Endothelial cell of umbilical vein (primary cell): ENCODE measurements around the gene FBLIM1. TPM values are rescaled to one million over a fixed set of nuclear protein-coding genes. Genes with fewer than 3 reads are reported as not detected.

Experiments
- BruUV-seq: library from RNA; stranded (reverse); fragments of 400-500 nt; replicated peaks from 2 replicates; lab custom pipeline; 2021; lab: Mats Ljungman, UMichigan
- CTCF ChIA-PET: fragments of 300-600, 350-600 bp; sonication (Branson Sonifier 250); formaldehyde crosslinking; loops from one replicate; lab custom pipeline; 2021; ENCODE audit warnings: antibody characterized with exemption, inconsistent platforms; lab: Charles Lee
- POLR2A ChIA-PET: fragments of 300-600, 350-600 bp; sonication (Branson Sonifier 250); formaldehyde crosslinking; loops from one replicate; lab custom pipeline; 2021; ENCODE audit warnings: antibody characterized with exemption, inconsistent platforms; lab: Charles Lee
- DNase-seq: peaks from one replicate; pipeline ENCODE4 v3.0.0-alpha.2; 2011; ENCODE audit warnings: low read depth, low spot score
- FAIRE-seq: peaks from 2 replicates; lab custom pipeline; 2011; peaks lifted over from hg19 to GRCh38; lab: Jason Lieb, UNC
- H2AFZ ChIP-seq: 2 replicates; pipeline ENCODE4 v1.6.0; 2012; ENCODE audit warnings: low read depth, low read length, control low read depth, inconsistent platforms
- H3K27ac ChIP-seq: 2 replicates; pipeline ENCODE4 v1.5.1; 2011; ENCODE audit warnings: low read depth, mild to moderate bottlenecking, control low read depth, low read length, moderate library complexity; ENCODE audit not compliant: insufficient read depth
- H3K27me3 ChIP-seq, 2 experiments: 2 replicates each; pipeline versions ENCODE4 v1.6.0 to v1.6.1; 2011; ENCODE audit warnings: low read length in 2 of 2, mixed read lengths in 1 of 2; ENCODE audit not compliant: control insufficient read depth in 2 of 2, insufficient read depth in 2 of 2
- H3K36me3 ChIP-seq, 2 experiments: 2 replicates in 1 of 2; 3 replicates in 1 of 2; pipeline ENCODE4 v1.5.1; 2011; ENCODE audit warnings: low read length in 2 of 2, mild to moderate bottlenecking in 1 of 2, moderate library complexity in 1 of 2; ENCODE audit not compliant: control insufficient read depth in 2 of 2, insufficient read depth in 2 of 2; ENCODE audit errors: extremely low read depth in 1 of 2
- H3K4me1 ChIP-seq: 3 replicates; pipeline ENCODE4 v1.5.1; 2011; ENCODE audit warnings: mild to moderate bottlenecking, low read length; ENCODE audit not compliant: control insufficient read depth, insufficient read depth; ENCODE audit errors: extremely low read depth
- H3K4me2 ChIP-seq: 2 replicates; pipeline ENCODE4 v1.6.1; 2011; ENCODE audit warnings: low read length, control low read depth, mixed read lengths; ENCODE audit not compliant: insufficient read depth
- H3K4me3 ChIP-seq, 3 experiments: fragments of 200-600 bp in 1 of 3; sonication (generic), shearing (Covaris generic) in 1 of 3; replicated peaks in 1 of 3; 2 replicates each; pipeline ENCODE4 v1.5.1; 2011 to 2016; ENCODE audit warnings: control low read depth in 3 of 3, low read length in 3 of 3, mild to moderate bottlenecking in 2 of 3, inconsistent platforms in 1 of 3, low read depth in 1 of 3, moderate library complexity in 1 of 3; ENCODE audit not compliant: insufficient read depth in 1 of 3
- H3K79me2 ChIP-seq: 2 replicates; pipeline ENCODE4 v1.6.0; 2012; ENCODE audit warnings: low read length, inconsistent platforms; ENCODE audit not compliant: control insufficient read depth, insufficient read depth
- H3K9ac ChIP-seq: replicated peaks from 2 replicates; pipeline ENCODE3; 2011; ENCODE audit warnings: low read length, control low read depth; ENCODE audit not compliant: insufficient read depth; ENCODE audit errors: extremely low read depth
- H3K9me1 ChIP-seq: replicated peaks from 3 replicates; pipeline ENCODE4 v1.6.0; 2011; ENCODE audit warnings: mild to moderate bottlenecking, low read length; ENCODE audit not compliant: control insufficient read depth, insufficient read depth; ENCODE audit errors: extremely low read depth
- H3K9me3 ChIP-seq: replicated peaks from 2 replicates; pipeline ENCODE4 v1.5.1; 2012; ENCODE audit warnings: low read length, inconsistent platforms; ENCODE audit not compliant: control insufficient read depth, insufficient read depth
- H4K20me1 ChIP-seq: replicated peaks from 2 replicates; pipeline ENCODE3; 2011; ENCODE audit warnings: mild to moderate bottlenecking, low read length; ENCODE audit not compliant: control insufficient read depth, insufficient read depth; ENCODE audit errors: extremely low read depth
- EZH2 ChIP-seq: IDR thresholded peaks from 2 replicates; pipeline ENCODE4 v1.6.1; 2012; ENCODE audit warnings: borderline replicate concordance, low read depth, mild to moderate bottlenecking, moderate library complexity, low read length, inconsistent platforms; ENCODE audit not compliant: severe bottlenecking
- FOS ChIP-seq: IDR thresholded peaks from 2 replicates; pipeline ENCODE4 v1.6.1; 2011; ENCODE audit warnings: mild to moderate bottlenecking, low read length, moderate library complexity, borderline replicate concordance; ENCODE audit not compliant: insufficient read depth
- GATA2 ChIP-seq: IDR thresholded peaks from 2 replicates; pipeline ENCODE4 v1.7.0; 2011; ENCODE audit warnings: low read depth, mild to moderate bottlenecking, moderate library complexity, mixed read lengths, low read length; ENCODE audit not compliant: insufficient read length, insufficient read depth
- JUN ChIP-seq: IDR thresholded peaks from 2 replicates; pipeline ENCODE4 v1.6.1; 2011; ENCODE audit warnings: borderline replicate concordance, low read depth; ENCODE audit not compliant: insufficient read length, insufficient read depth
- MYC ChIP-seq: IDR thresholded peaks from one replicate; pipeline ENCODE4 v1.6.1; 2011; ENCODE audit warnings: mild to moderate bottlenecking, low read depth, low read length
- POLR2A ChIP-seq: IDR thresholded peaks from 2 replicates; pipeline ENCODE4 v1.6.1; 2012; ENCODE audit warnings: low read depth, mild to moderate bottlenecking, control low read depth, low read length
- POLR2AphosphoS5 ChIP-seq: IDR thresholded peaks from 2 replicates; pipeline ENCODE4 v1.6.1; 2012; ENCODE audit warnings: low read depth, mild to moderate bottlenecking, control low read depth, low read length, moderate library complexity; ENCODE audit not compliant: insufficient read depth
- dilution Hi-C: fragments of 300-500 bp; cut with MboI; formaldehyde crosslinking; loops from one replicate; pipeline ENCODE4 v1.15.0; 2019; ENCODE audit warnings: low sequenced_read_pairs; ENCODE audit not compliant: extremely low pct_ligation_motif_present
- intact Hi-C: fragments of 100-400 bp; cut with micrococcal nuclease; formaldehyde crosslinking; loops from one replicate; pipeline ENCODE4 v1.10.0; 2022
- polyA plus RNA-seq, 4 experiments: library from polyadenylated mRNA; depleted of rRNA in 3 of 4; stranded (reverse) in 3 of 4; unstranded in 1 of 4; fragments of >200 nt; gene quantifications; 2 replicates each; pipeline versions ENCODE4 v1.2.1 to v1.2.3, GENCODE V29; 2011 to 2012; ENCODE audit warnings: missing spikeins in 1 of 4
- total RNA-seq: library from RNA; stranded (reverse); gene quantifications from 2 replicates; pipeline ENCODE4 v1.2.3, GENCODE V29; 2021
- TF ChIP-seq, protein P1 (sequence below), 2 donors: IDR thresholded peaks; 1 replicate in 1 of 2; 2 replicates in 1 of 2; pipeline ENCODE4 v1.5.1; 2011; ENCODE audit warnings: low read length in 2 of 2, mild to moderate bottlenecking in 2 of 2, moderate library complexity in 2 of 2, control low read depth in 1 of 2, inconsistent platforms in 1 of 2, low read depth in 1 of 2; ENCODE audit not compliant: insufficient read depth in 1 of 2; ENCODE audit errors: extremely low read depth in 1 of 2
- TF ChIP-seq, protein P2 (sequence below): IDR thresholded peaks from 2 replicates; pipeline ENCODE4 v1.6.1; 2011; ENCODE audit not compliant: insufficient read depth, insufficient read length

Gene FBLIM1
- total and polyA plus RNA-seq, 2 donors (not counting 3 experiments of a cell fraction or from before 2014, with no cell fraction given): 363 to 414 TPM

DNA sequence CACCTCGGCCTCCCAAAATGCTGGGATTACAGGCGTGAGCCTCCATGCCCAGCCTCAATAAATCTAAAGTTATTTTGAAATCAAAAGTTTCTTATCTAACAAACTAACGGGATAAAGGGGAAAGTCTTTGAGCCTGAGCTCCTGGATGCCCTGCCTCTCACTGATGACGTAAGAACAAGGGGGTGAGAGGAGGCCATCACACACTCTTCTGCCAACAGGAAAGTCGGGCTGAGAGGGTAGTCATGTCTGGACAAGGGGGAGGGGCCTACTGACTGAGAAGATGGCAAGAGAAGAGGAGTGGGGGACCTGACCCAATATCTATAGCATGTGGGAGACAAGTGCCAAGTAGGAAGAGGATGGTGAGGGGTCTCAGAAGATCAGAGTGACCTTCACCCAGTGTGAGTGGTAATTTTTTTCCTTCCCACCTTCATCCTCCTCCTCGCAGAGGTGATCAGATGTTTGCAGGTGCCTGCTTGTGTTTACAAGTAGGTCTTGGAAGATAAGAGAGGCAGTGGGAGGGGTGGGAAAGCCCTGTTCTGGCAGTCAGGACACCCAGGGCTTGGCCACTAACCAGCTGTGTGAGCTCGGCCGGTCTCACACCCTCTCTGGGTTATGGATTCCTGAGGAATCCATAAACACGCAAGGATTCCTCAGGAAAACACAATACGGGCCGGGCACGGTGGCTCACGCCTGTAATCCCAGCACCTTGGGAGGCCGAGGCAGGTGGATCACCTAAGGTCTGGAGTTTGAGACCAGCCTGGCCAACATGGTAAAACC, 39.2 kb downstream of the FBLIM1 start:
- H3K9ac ChIP-seq: peak overlapping the region; percentile 32
- intact Hi-C loops (loop anchor here (2.0 to 5.0 kb wide), 2 partner anchors 141 to 349 kb away; no protein-coding TSS in a partner anchor), dilution Hi-C loops (no loop called here)
- H3K36me3 ChIP-seq: no peaks in the 10 kb centered on the region
- no peak overlapping the region for H2AFZ ChIP-seq
- no TSS peak for BruUV-seq
- peak overlapping the region; percentile 88 for H3K27ac ChIP-seq
- ChIA-PET CTCF (interaction anchor here (0.6 to 0.7 kb wide), 2 partner anchors 35 to 266 kb away, joined by 3 read pairs; no protein-coding TSS in a partner anchor), POLR2A (interaction anchor here (0.6 to 0.7 kb wide), 2 partner anchors 37 to 140 kb away, joined by 7 to 12 read pairs; no protein-coding TSS in a partner anchor)
- H3K4me1 ChIP-seq: peaks cover 56% of the 10 kb centered on the region
- peak; percentile 33 for FAIRE-seq
- no peaks in the 10 kb centered on the region for H3K79me2 ChIP-seq
- no peak overlapping the region for H3K4me2 ChIP-seq
- H3K9me3 ChIP-seq: no peaks in the 10 kb centered on the region
- H3K9me1 ChIP-seq: no peaks in the 10 kb centered on the region
- TF ChIP-seq GATA2 (no peak), JUN (no peak), MYC (no peak), POLR2A (no peak), FOS (no peak), POLR2AphosphoS5 (no peak), EZH2 (no peak)
- TF ChIP-seq, protein P1, sequence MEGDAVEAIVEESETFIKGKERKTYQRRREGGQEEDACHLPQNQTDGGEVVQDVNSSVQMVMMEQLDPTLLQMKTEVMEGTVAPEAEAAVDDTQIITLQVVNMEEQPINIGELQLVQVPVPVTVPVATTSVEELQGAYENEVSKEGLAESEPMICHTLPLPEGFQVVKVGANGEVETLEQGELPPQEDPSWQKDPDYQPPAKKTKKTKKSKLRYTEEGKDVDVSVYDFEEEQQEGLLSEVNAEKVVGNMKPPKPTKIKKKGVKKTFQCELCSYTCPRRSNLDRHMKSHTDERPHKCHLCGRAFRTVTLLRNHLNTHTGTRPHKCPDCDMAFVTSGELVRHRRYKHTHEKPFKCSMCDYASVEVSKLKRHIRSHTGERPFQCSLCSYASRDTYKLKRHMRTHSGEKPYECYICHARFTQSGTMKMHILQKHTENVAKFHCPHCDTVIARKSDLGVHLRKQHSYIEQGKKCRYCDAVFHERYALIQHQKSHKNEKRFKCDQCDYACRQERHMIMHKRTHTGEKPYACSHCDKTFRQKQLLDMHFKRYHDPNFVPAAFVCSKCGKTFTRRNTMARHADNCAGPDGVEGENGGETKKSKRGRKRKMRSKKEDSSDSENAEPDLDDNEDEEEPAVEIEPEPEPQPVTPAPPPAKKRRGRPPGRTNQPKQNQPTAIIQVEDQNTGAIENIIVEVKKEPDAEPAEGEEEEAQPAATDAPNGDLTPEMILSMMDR (IDR thresholded peaks at IDR 0.05; ENCODE audit: extremely low read depth in 1 of 2, insufficient read depth in 1 of 2, low read depth in 1 of 2, low read length in 2 of 2): no peak
- TF ChIP-seq, protein P2, sequence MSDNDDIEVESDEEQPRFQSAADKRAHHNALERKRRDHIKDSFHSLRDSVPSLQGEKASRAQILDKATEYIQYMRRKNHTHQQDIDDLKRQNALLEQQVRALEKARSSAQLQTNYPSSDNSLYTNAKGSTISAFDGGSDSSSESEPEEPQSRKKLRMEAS: no peak
- no peak overlapping the region for H3K4me3 ChIP-seq
- peak; percentile 30 for DNase-seq
- no peaks in the 10 kb centered on the region for H4K20me1 ChIP-seq
- no peaks in the 10 kb centered on the region for H3K27me3 ChIP-seq
